ENCODE measurements around the gene NEU3.

NEU3 gene

DNA sequence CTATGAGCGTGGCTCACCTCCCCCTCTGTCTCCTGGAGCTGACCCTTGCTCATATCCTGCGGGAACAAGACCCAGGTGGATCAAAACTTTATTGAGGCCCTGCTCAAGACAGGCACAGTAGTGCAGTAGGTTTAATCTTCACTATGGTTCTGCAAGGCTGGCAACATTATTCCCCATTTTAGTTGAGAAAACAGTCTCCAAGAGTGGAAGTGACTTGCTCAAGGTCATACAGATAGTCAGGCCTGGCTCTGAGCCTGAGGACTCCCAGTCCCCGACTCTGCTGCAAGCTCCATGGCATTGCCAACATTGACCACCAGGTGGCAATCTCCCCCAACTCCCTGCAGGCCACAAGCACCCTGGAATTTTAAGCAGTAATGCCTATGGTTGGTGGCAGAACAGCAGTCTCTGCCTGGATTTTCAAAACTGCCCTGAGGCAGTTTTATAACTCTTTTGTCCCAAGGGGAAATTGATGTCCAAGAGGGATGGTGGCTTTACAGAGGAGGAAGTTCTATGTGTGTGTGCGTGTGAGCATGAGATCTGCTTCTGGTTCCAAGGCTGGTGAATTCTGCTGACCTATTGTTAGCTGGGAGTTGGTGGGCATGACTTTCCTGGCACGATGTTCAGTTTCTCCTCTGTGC is 34.1 kb downstream of the NEU3 start:
- TF ChIP-seq CTCF (conservative IDR thresholded peaks at IDR 0.05; ENCODE audit: low read length) = peak; percentile 99
- DNase-seq (ENCODE audit: low read depth) = peak; percentile 84
- no peak overlapping the region for H3K4me3 ChIP-seq (ENCODE audit: low read length)

GRCh38 chr11:75023446-75024067 is 34.8 kb downstream of the NEU3 start:
- TF ChIP-seq CTCF (conservative IDR thresholded peaks at IDR 0.05; ENCODE audit: low read length) = no peak
- no peak for DNase-seq (ENCODE audit: low read depth)

DNA sequence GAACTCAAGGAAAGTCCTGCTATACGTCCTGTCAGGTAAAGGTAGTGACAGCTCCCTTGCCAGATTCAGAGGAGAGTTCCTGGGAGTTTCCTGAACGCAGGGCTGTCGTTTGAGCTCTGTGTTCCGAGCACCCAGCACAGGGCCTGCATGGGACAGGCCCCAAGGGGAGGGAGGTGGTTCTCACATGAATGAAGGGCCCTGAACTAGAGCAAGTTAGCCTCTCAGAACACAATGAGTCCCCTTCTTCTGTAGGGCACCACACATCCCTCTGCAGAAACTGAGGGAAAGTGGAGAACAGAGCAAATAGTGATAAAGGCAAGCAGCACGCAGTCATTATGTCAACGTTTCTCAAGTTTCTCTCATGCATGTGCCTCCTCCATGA is 35.3 kb downstream of the NEU3 start:
- no peak overlapping the region for H3K4me3 ChIP-seq (ENCODE audit: low read length)
- no peak for TF ChIP-seq CTCF (conservative IDR thresholded peaks at IDR 0.05; ENCODE audit: low read length)
- no peak for DNase-seq (ENCODE audit: low read depth)

More at GRCh38 chr11:75023446-75024067, 34.8 kb downstream of the NEU3 start:
- H3K4me3 ChIP-seq (ENCODE audit: low read length) = no peak overlapping the region

- no peak overlapping the region for H3K4me3 ChIP-seq (ENCODE audit: low read length)
- DNase-seq (ENCODE audit: low read depth) = peak; percentile 32
- TF ChIP-seq CTCF (conservative IDR thresholded peaks at IDR 0.05; ENCODE audit: low read length) = no peak
Measured at GRCh38 chr11:75024764-75025211, 36.1 kb downstream of the NEU3 start.

GRCh38 chr11:75025561-75025960 is 36.8 kb downstream of the NEU3 start:
- no peak for TF ChIP-seq CTCF (conservative IDR thresholded peaks at IDR 0.05; ENCODE audit: low read length)
- H3K4me3 ChIP-seq (ENCODE audit: low read length) = no peak overlapping the region
- DNase-seq (ENCODE audit: low read depth) = no peak

DNA sequence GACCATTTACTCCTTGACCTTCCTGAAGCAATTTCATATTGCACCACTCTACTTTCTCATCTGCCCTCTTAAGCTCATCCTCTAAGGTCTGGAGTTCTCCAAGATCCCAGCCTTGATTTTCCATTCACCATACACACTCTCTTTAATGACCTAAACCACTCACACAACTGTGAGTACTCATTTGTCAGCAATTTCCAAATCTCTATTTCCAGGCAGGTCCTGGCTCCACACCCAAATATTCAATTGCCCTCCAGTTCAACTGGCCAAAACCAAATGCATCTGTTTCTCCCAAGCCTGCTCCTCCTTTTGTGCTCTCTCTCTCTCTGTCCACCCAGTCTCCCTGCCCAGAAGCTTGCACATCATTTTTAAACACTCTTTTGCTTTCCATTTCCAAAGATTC is 39.6 kb downstream of the NEU3 start:
- peak; percentile 67 for DNase-seq (ENCODE audit: low read depth)
- TF ChIP-seq CTCF (conservative IDR thresholded peaks at IDR 0.05; ENCODE audit: low read length) = no peak
- no peak overlapping the region for H3K4me3 ChIP-seq (ENCODE audit: low read length)

- no peak overlapping the region for H3K4me3 ChIP-seq (ENCODE audit: low read length)
- no peak for TF ChIP-seq CTCF (conservative IDR thresholded peaks at IDR 0.05; ENCODE audit: low read length)
- DNase-seq (ENCODE audit: low read depth) = no peak
Measured at GRCh38 chr11:75028724-75029123, 40.0 kb downstream of the NEU3 start.

Measured in AG10803 (cell line).